CD4-positive, alpha-beta T cell (primary cell): ENCODE data around the gene SAMD3. TPM values are rescaled to one million over a fixed set of nuclear protein-coding genes. Genes with fewer than 3 reads are reported as not detected.
"Not testable (repeated sequence)": the region's sequence is repeated elsewhere in the genome, so short reads cannot be mapped to it uniquely, and the experiment has no call there.

Source experiments
- ATAC-seq: fragments of 200-7000 bp; cut with Tn5 transposase; one replicate; pipeline ENCODE4 v1.10.0; 2022; ENCODE audit warnings: mild to moderate bottlenecking; ENCODE audit not compliant: poor library complexity
- CTCF ChIA-PET: fragments of 350-600 bp; sonication (Branson Sonifier 250); formaldehyde crosslinking; loops from one replicate; lab custom pipeline; 2021; ENCODE audit warnings: antibody characterized with exemption, inconsistent platforms; lab: Charles Lee
- POLR2A ChIA-PET: fragments of 350-600 bp; sonication (Branson Sonifier 250); formaldehyde crosslinking; loops from one replicate; lab custom pipeline; 2021; ENCODE audit warnings: antibody characterized with exemption, inconsistent platforms; lab: Charles Lee
- DNase-seq, 14 experiments: peaks; one replicate each; pipeline ENCODE4 v3.0.0-alpha.2; 2013 to 2020; ENCODE audit warnings: mixed read lengths in 2 of 14
- H3K27ac ChIP-seq, 2 donors: one replicate each; pipeline versions ENCODE4 v1.5.1 to v1.7.0; 2013; ENCODE audit warnings: low read length in 2 of 2, low read depth in 1 of 2, mild to moderate bottlenecking in 1 of 2
- H3K27me3 ChIP-seq, 2 experiments: 1 replicate in 1 of 2; 2 replicates in 1 of 2; pipeline versions ENCODE4 v1.6.1 to v1.7.0; 2013; ENCODE audit warnings: low read length in 2 of 2, control low read depth in 1 of 2, mild to moderate bottlenecking in 1 of 2, moderate library complexity in 1 of 2; ENCODE audit not compliant: insufficient read depth in 2 of 2, control insufficient read depth in 1 of 2
- H3K36me3 ChIP-seq: one replicate; pipeline ENCODE4 v1.6.1; 2013; ENCODE audit warnings: low read length, control low read depth; ENCODE audit not compliant: insufficient read depth
- H3K4me1 ChIP-seq: one replicate; pipeline ENCODE4 v1.6.1; 2013; ENCODE audit warnings: low read length, control low read depth; ENCODE audit not compliant: insufficient read depth
- H3K4me3 ChIP-seq: one replicate; pipeline ENCODE4 v1.5.1; 2013; ENCODE audit warnings: mild to moderate bottlenecking, low read length, moderate library complexity
- H3K9me3 ChIP-seq, 2 experiments: 1 replicate in 1 of 2; 2 replicates in 1 of 2; pipeline versions ENCODE4 v1.6.1 to v1.7.0; 2013; ENCODE audit warnings: low read length in 2 of 2, mild to moderate bottlenecking in 2 of 2, control low read depth in 1 of 2, moderate library complexity in 1 of 2; ENCODE audit not compliant: control insufficient read depth in 1 of 2, insufficient read depth in 1 of 2
- H3K27ac Mint-ChIP-seq: one replicate; pipeline ENCODE4 v1.8.0; 2020; ENCODE audit warnings: mixed read lengths
- H3K27me3 Mint-ChIP-seq: one replicate; pipeline ENCODE4 v1.8.0; 2021; ENCODE audit warnings: mixed read lengths
- H3K36me3 Mint-ChIP-seq: one replicate; pipeline ENCODE4 v1.8.0; 2021; ENCODE audit warnings: low read depth, mixed read lengths
- H3K4me1 Mint-ChIP-seq: one replicate; pipeline ENCODE4 v1.8.0; 2021; ENCODE audit warnings: low read depth, mixed read lengths
- H3K4me3 Mint-ChIP-seq: one replicate; pipeline ENCODE4 v1.8.0; 2020; ENCODE audit warnings: mild to moderate bottlenecking, mixed read lengths
- H3K9me3 Mint-ChIP-seq: one replicate; pipeline ENCODE4 v1.8.0; 2020; ENCODE audit warnings: mixed read lengths
- CTCF ChIP-seq: fragments of 200-600 bp; IDR thresholded peaks from one replicate; pipeline ENCODE4 v1.8.0; 2022; ENCODE audit warnings: antibody characterized with exemption, mild to moderate bottlenecking
- intact Hi-C, 2 experiments: fragments of 100-400 bp; cut with DNase I in 1 of 2; cut with micrococcal nuclease in 1 of 2; formaldehyde crosslinking; loops; one replicate each; pipeline versions ENCODE4 v1.15.1 to v1.9.0; 2023 to 2025; cut with DNase I, micrococcal nuclease
- total RNA-seq, 174 experiments: library from RNA in 2 of 174; stranded (reverse) in 2 of 174; gene quantifications; one replicate each; pipeline ENCODE4 v1.2.3 and lab custom pipeline; 2021 to 2026

SAMD3 gene
- total RNA-seq, 2 experiments from 2014 or later: 24.3 to 28.7 TPM

- no peaks in the 10 kb centered on the region for H3K27me3 ChIP-seq
- H3K27ac Mint-ChIP-seq: peak overlapping the region; percentile 51
- H3K4me1 ChIP-seq: peaks cover 19% of the 10 kb centered on the region
- H3K4me3 ChIP-seq: no peak overlapping the region
- CTCF ChIA-PET: no interaction called here
- no peak overlapping the region for H3K27ac ChIP-seq
- H3K36me3 ChIP-seq: no peaks in the 10 kb centered on the region
- no peak overlapping the region for H3K4me3 Mint-ChIP-seq
- POLR2A ChIA-PET: interaction anchor here (0.7 kb wide), 2 partner anchors 75 to 130 kb away, joined by 3 to 4 read pairs; no protein-coding TSS in a partner anchor
- H3K4me1 Mint-ChIP-seq: peaks cover 28% of the 10 kb centered on the region
- no peak for TF ChIP-seq CTCF
- no peaks in the 10 kb centered on the region for H3K27me3 Mint-ChIP-seq
- DNase-seq (no peak), ATAC-seq (no peak)
- no peaks in the 10 kb centered on the region for H3K9me3 ChIP-seq
- intact Hi-C loops: no loop called here
- H3K9me3 Mint-ChIP-seq: peaks cover 2% of the 10 kb centered on the region
- no peaks in the 10 kb centered on the region for H3K36me3 Mint-ChIP-seq
Observed at GRCh38 chr6:130262008-130262407, 39.3 kb upstream of the SAMD3 start.

GRCh38 chr6:130261558-130261957 lies 38.8 kb upstream of the SAMD3 start:
- H3K36me3 ChIP-seq, H3K36me3 Mint-ChIP-seq, H3K9me3 ChIP-seq, H3K27ac ChIP-seq, H3K27me3 ChIP-seq, H3K9me3 Mint-ChIP-seq, ATAC-seq, DNase-seq, intact Hi-C loops, H3K27me3 Mint-ChIP-seq, CTCF ChIA-PET: not testable (repeated sequence)
- peak overlapping the region; percentile 40 for H3K4me3 ChIP-seq
- POLR2A ChIA-PET: interaction anchor here (0.7 kb wide), 1 partner anchor 74 kb away, joined by 3 read pairs; no protein-coding TSS in a partner anchor
- Mint-ChIP-seq H3K4me1 (peaks cover 28% of the 10 kb centered on the region), H3K4me3 (peak overlapping the region; percentile 62), H3K27ac (peak overlapping the region; percentile 51)
- H3K4me1 ChIP-seq: peaks cover 19% of the 10 kb centered on the region

- H3K27ac ChIP-seq: peak overlapping the region; percentile 10 to 47
- peak overlapping the region; percentile 71 for H3K4me3 Mint-ChIP-seq
- ATAC-seq, CTCF ChIA-PET, H3K36me3 ChIP-seq, H3K27me3 ChIP-seq, H3K9me3 ChIP-seq, intact Hi-C loops, H3K27me3 Mint-ChIP-seq, H3K36me3 Mint-ChIP-seq, POLR2A ChIA-PET, H3K9me3 Mint-ChIP-seq: not testable (repeated sequence)
- peak overlapping the region; percentile 51 for H3K27ac Mint-ChIP-seq
- H3K4me1 Mint-ChIP-seq: peaks cover 28% of the 10 kb centered on the region
- DNase-seq: peak in 3 of 14 experiments; percentile 29 to 70 (median 47)
- H3K4me3 ChIP-seq: peak overlapping the region; percentile 40
- peaks cover 19% of the 10 kb centered on the region for H3K4me1 ChIP-seq
Observed at GRCh38 chr6:130260614-130261241, 38.0 kb upstream of the SAMD3 start.

GRCh38 chr6:130260050-130260462 lies 37.3 kb upstream of the SAMD3 start:
- DNase-seq: peak in 2 of 14 experiments; percentile 11 to 24
- H3K36me3 ChIP-seq, H3K27me3 ChIP-seq, POLR2A ChIA-PET, H3K9me3 Mint-ChIP-seq, CTCF ChIA-PET, H3K9me3 ChIP-seq, H3K36me3 Mint-ChIP-seq, ATAC-seq, H3K27me3 Mint-ChIP-seq, intact Hi-C loops: not testable (repeated sequence)
- peak overlapping the region; percentile 71 for H3K4me3 Mint-ChIP-seq
- Histone ChIP-seq H3K27ac (peak overlapping the region; percentile 10 to 47), H3K4me1 (peaks cover 19% of the 10 kb centered on the region), H3K4me3 (peak overlapping the region; percentile 11)
- H3K4me1 Mint-ChIP-seq: peaks cover 28% of the 10 kb centered on the region
- peak overlapping the region; percentile 50 for H3K27ac Mint-ChIP-seq
